Left forelimb (tissue), 1 donor: ENCODE measurements around the gene NODAL.

Source experiments
- DNase-seq: peaks from one replicate; pipeline ENCODE4 v3.0.0-alpha.2; 2018; ENCODE audit warnings: low spot score

Gene NODAL

GRCh38 chr10:70462349-70462984 is 21.0 kb upstream of the NODAL start:
- no peak for DNase-seq

- DNase-seq: no peak
Measured at GRCh38 chr10:70461397-70462348, 20.2 kb upstream of the NODAL start.

- DNase-seq: peak; percentile 64
Measured at GRCh38 chr10:70459774-70460490, 18.5 kb upstream of the NODAL start.

- no peak for DNase-seq
Measured at GRCh38 chr10:70459061-70459773, 17.7 kb upstream of the NODAL start.

GRCh38 chr10:70458329-70459060 is 17.0 kb upstream of the NODAL start:
- DNase-seq: peak; percentile 75

- DNase-seq: no peak
Measured at GRCh38 chr10:70457759-70458305, 16.4 kb upstream of the NODAL start.

GRCh38 chr10:70456164-70456563 is 14.7 kb upstream of the NODAL start:
- DNase-seq: no peak

GRCh38 chr10:70455213-70455630 is 13.7 kb upstream of the NODAL start:
- DNase-seq: no peak

- DNase-seq: no peak
Measured at GRCh38 chr10:70448236-70448635, 6.8 kb upstream of the NODAL start.

GRCh38 chr10:70445718-70446657 is 4.5 kb upstream of the NODAL start:
- DNase-seq: no peak

GRCh38 chr10:70444744-70445143 is 3.3 kb upstream of the NODAL start:
- DNase-seq: no peak

GRCh38 chr10:70442332-70442988 is 979 bp upstream of the NODAL start:
- DNase-seq: no peak

GRCh38 chr10:70441895-70442309 is 421 bp upstream of the NODAL start:
- no peak for DNase-seq

GRCh38 chr10:70440296-70441160 is 953 bp downstream of the NODAL start:
- DNase-seq: no peak

GRCh38 chr10:70437721-70438120 is 3.8 kb downstream of the NODAL start:
- no peak for DNase-seq

GRCh38 chr10:70435241-70436085 is 6.0 kb downstream of the NODAL start:
- DNase-seq: no peak

- DNase-seq: no peak
Measured at GRCh38 chr10:70433581-70434280, 7.8 kb downstream of the NODAL start.
